Measurements from ENCODE around the gene MED12L.

Gene MED12L

GRCh38 chr3:151312972-151313371 lies 227.5 kb downstream of the MED12L start:
- in situ Hi-C loops (cut with MboI; ENCODE audit: low sequenced_read_pairs) = no loop called here

GRCh38 chr3:151314137-151314536 lies 228.7 kb downstream of the MED12L start:
- in situ Hi-C loops (cut with MboI; ENCODE audit: low sequenced_read_pairs) = no loop called here

GRCh38 chr3:151314593-151314992 lies 229.1 kb downstream of the MED12L start:
- in situ Hi-C loops (cut with MboI; ENCODE audit: low sequenced_read_pairs) = no loop called here

DNA sequence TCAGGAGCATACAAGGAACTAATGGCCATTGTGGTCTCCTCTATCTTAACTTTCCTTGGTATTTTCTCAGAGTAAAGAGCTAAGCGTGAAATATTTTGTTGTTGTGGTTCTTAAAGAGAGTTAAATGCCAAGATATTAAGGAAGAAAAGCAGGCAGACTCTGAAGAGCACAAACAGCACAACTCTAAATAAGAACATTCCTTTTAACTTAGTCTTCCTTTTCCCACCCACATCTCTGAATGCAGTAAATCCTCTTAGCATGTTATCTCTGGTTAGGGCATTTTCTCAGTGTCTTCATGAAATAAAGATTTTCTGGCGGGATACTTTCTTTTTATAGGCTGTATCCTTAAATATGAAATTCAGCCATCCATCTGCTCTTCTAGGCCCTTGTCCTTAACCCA lies 229.7 kb downstream of the MED12L start:
- in situ Hi-C loops (cut with MboI; ENCODE audit: low sequenced_read_pairs) = no loop called here

DNA sequence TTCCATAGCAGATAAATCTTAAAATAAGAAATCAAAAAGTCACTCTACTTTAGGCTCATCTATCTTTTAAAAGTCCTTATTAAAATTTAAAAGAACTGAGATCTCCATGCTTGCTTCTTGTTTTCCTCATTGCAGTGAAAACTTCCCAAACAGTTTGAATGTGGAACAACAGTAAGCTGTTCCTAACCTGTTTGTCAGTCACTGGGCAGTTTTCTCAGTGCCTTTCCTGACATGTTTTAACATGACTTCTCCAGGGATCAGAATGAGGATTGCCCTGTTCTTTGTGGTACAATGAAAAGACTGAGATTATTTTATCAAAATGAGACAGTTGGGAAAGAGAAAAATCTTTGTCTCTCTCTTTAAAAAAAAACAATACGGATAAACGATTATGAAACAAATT lies 230.4 kb downstream of the MED12L start:
- in situ Hi-C loops (cut with MboI; ENCODE audit: low sequenced_read_pairs) = no loop called here

- in situ Hi-C loops (cut with MboI; ENCODE audit: low sequenced_read_pairs) = no loop called here
These were observed 231.0 kb downstream of the MED12L start, which contains the start of gene GPR87 for GRCh38 chr3:151316267-151316991. GPR87 (minus strand) TSS chr3:151316820; CDS start chr3:151300100, 16,720 bp downstream.

DNA sequence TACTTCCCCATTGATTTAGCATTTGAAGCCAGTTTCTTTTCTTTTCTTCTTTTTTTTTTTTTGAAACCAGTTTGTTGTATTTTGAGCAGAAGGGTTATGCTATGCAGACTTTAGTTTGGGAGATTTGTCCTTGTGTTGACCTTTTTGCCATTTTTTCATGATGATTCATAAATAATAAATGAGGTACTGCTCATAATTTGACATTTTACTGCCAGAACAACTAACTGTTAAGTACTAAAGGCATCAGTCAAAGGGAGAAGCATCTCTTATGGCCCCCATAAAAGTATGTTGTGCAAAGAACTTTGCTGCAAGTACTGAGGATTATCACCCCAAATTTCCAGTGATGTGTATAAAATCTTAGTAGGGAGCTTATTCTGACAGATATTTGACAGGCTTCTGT lies 232.8 kb downstream of the MED12L start:
- in situ Hi-C loops (cut with MboI; ENCODE audit: low sequenced_read_pairs) = no loop called here

DNA sequence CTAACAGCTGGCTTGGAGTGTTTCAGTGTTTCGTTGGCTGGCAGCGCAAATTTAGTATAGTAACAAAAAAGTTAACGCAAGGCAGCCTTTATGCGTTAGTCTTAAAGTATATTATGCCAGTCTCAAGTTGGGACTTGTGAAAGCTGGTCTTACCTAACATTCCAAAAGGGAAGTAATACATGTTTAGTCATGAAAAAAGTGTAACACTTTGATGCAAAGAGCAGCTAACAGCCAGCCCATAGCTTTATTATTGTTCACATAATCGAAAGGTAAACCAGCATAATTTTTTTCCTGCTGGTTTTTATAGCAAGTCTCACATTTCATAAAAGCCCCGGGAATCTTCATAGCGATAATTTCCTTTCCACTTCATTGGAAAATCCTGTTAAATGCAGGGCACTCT lies 233.5 kb downstream of the MED12L start:
- in situ Hi-C loops (cut with MboI; ENCODE audit: low sequenced_read_pairs) = no loop called here

- in situ Hi-C loops (cut with MboI; ENCODE audit: low sequenced_read_pairs) = no loop called here
These were observed 234.2 kb downstream of the MED12L start for GRCh38 chr3:151319628-151320027.

GRCh38 chr3:151320131-151320530 lies 234.7 kb downstream of the MED12L start:
- in situ Hi-C loops (cut with MboI; ENCODE audit: low sequenced_read_pairs) = no loop called here

DNA sequence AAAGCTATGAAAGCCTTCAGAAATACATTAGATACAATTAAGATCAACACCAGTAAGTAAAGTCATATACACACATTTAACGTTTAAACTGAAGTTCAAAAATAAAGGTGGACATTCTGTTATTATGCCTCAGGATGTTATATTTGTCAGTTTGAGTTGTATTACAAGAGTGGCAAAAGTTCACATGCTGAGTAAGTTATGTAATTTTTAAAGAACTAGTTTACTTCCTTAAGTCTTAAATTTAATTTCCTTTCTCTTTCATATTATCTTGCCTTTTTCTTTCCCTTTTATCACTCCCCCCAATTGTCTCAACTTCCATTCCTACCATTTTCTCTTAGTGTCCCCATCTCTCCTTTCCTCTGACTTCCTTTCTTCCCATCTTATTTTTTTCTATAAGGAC lies 236.1 kb downstream of the MED12L start:
- in situ Hi-C loops (cut with MboI; ENCODE audit: low sequenced_read_pairs) = no loop called here

DNA sequence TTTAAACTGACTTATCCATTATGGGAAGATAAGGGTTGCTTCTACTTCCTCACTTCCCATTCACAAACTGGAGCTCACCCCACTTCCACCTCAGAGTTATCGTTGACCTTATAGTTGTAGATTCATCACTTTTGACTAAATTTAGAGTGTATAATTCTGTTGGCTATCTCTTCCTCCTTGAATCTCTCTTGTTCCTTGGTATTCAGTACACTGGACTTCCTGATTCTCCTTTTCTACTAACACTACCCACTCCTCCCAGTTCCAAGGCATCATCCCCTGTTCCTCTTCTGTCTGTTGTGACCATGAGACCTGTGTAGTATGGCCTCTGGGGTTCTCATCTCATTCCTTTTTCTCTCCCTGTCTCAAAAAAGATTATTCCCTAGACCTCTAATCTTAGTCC lies 237.0 kb downstream of the MED12L start:
- in situ Hi-C loops (cut with MboI; ENCODE audit: low sequenced_read_pairs) = no loop called here

- in situ Hi-C loops (cut with MboI; ENCODE audit: low sequenced_read_pairs) = no loop called here
These were observed 242.2 kb downstream of the MED12L start for GRCh38 chr3:151327571-151328198.

DNA sequence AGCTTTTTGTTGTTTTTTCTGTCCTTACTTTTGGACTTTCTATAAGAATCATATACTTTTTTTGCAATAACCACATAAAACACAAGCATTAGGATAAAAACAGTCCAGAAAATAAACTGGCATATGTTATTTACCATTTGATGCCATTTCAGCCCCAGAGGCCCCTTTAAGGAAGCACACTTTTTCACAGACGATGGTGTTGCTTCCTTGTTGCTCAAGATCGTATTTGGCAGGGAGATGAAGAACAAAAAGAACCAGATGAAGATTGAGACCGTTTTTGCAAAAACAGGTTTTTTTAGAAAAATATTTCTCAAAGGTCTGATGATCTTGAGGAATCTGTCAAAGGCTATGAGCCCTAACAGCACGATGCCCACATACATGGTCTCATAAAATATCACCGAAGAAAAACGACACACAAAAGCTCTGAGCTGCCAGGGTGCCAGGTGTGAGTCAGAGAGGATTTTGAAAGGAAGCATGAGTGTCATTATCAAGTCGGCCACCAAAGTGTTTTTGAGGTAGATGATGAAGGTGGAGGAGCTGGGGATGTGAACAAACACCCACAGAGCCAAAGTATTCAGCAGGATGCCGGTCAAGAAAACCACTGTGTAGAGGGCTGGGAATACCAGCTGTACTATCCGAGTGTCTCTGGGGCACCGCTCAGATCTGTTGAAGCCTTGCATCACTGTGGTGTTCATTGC lies 243.0 kb downstream of the MED12L start:
- in situ Hi-C loops (cut with MboI; ENCODE audit: low sequenced_read_pairs) = no loop called here

DNA sequence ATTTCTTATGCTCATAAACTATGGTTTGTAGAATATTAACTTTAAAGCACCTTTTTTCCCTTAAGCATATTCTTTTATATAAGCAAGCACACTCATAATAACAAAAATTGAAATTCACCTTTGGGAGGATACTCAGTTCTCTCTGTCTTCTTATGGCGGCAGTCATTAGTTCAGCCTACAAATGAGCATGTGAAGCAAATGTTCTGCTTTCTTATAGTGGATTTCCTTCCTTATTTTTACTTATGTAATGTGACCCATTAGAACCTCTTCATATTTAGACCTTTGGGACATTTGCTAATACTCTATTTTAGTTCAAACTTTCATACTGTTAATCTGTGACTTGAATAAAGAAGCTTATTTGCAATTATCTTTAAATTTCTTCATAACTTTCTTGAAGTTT lies 243.9 kb downstream of the MED12L start, which contains the start of gene P2RY13:
TSS of gene P2RY13 (minus strand) at position 187 of the 400 bp plus-strand sequence. CDS start at position 166, 21 bp downstream.
- in situ Hi-C loops (cut with MboI; ENCODE audit: low sequenced_read_pairs) = no loop called here

DNA sequence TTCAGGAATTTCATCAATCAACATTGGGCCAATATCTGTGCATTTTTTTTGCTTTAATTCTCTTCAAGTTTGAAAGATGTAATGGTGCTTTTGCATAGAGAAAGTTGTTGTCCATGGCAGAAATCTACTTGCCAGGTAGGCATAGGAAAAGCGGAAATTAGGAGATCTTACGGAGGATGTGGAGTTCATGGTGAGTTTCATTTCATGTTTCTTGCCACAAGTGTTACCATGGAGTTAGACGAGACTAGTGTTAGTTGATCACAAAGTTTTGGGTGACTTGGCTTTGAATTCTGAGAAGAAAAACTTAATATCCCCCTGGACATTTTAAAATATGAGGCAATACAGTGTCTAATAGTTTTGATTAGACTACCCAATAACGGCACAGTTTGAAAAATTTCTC lies 244.9 kb downstream of the MED12L start:
- in situ Hi-C loops (cut with MboI; ENCODE audit: low sequenced_read_pairs) = no loop called here

- in situ Hi-C loops (cut with MboI; ENCODE audit: low sequenced_read_pairs) = no loop called here
These were observed 245.4 kb downstream of the MED12L start for GRCh38 chr3:151330899-151331298.

- in situ Hi-C loops (cut with MboI; ENCODE audit: low sequenced_read_pairs) = no loop called here
These were observed 246.2 kb downstream of the MED12L start for GRCh38 chr3:151331696-151332095.

GRCh38 chr3:151345859-151346258 lies 260.4 kb downstream of the MED12L start:
- in situ Hi-C loops (cut with MboI; ENCODE audit: low sequenced_read_pairs) = no loop called here

- in situ Hi-C loops (cut with MboI; ENCODE audit: low sequenced_read_pairs) = no loop called here
These were observed 260.8 kb downstream of the MED12L start for GRCh38 chr3:151346292-151346691.

GRCh38 chr3:151347432-151347831 lies 262.0 kb downstream of the MED12L start:
- in situ Hi-C loops (cut with MboI; ENCODE audit: low sequenced_read_pairs) = no loop called here

DNA sequence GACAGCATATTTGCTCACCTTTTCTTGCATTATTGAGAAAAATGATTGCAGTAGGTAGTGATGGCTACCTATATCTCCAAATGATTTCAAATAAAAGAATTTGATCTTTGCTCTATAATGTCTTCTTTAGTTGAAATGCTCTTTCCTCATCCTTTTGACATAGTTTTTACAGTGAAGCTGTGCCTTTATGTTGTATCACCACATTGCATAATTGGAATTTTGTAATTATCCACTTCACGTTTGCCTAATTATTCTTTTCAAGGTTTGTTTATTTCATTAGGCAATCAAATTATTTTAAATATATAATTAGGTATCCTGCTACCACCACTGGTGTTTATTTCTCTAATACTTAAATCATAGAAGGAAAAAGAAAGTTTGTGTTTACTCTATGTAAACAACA lies 265.2 kb downstream of the MED12L start:
- in situ Hi-C loops (cut with MboI; ENCODE audit: low sequenced_read_pairs) = no loop called here

Measured in HL-60/S4 (cell line).